ENCODE measurements around the gene TMEM248. TPM values are rescaled to one million over a fixed set of nuclear protein-coding genes. Genes with fewer than 3 reads are reported as not detected.

TMEM248 gene
- total RNA-seq, 1 experiment from 2014 or later = 60.4 TPM

GRCh38 chr7:66919704-66920103 is 1.3 kb upstream of the TMEM248 start:
- H3K27ac Mint-ChIP-seq = no peak overlapping the region
- no peaks in the 10 kb centered on the region for H3K9me3 Mint-ChIP-seq
- TF ChIP-seq GRHL2 (CRISPR knock-in tag; IDR thresholded peaks at IDR 0.05; ENCODE audit: insufficient replicate concordance, severe bottlenecking) = no peak
- TF ChIP-seq ZMAT4 (CRISPR knock-in tag; IDR thresholded peaks at IDR 0.05) = no peak
- TF ChIP-seq TEAD4 (CRISPR knock-in tag; IDR thresholded peaks at IDR 0.05) = no peak
- TF ChIP-seq ATF6 (CRISPR knock-in tag; IDR thresholded peaks at IDR 0.05) = no peak
- H3K27me3 Mint-ChIP-seq (ENCODE audit: low read depth) = no peaks in the 10 kb centered on the region; the same call in 1 of the 2 replicates
- ATAC-seq (no peak), DNase-seq (ENCODE audit: low spot score) (no peak)
- POLR2A ChIA-PET = interaction anchor here (1.6 kb wide), 1 partner anchor 75 kb away, joined by 8 read pairs; no protein-coding TSS in a partner anchor
- peak overlapping the region; percentile 56 for H3K4me3 Mint-ChIP-seq
- peaks cover 13% of the 10 kb centered on the region for H3K4me1 Mint-ChIP-seq
- CTCF ChIA-PET = no interaction called here
- peaks cover 3% of the 10 kb centered on the region; the same call in 1 of the 2 replicates for H3K36me3 Mint-ChIP-seq

GRCh38 chr7:66920256-66920655 is 769 bp upstream of the TMEM248 start:
- DNase-seq (ENCODE audit: low spot score) = no peak

GRCh38 chr7:66921396-66921917 is 432 bp downstream of the TMEM248 start:
- Mint-ChIP-seq H3K27me3 (ENCODE audit: low read depth) (no peaks in the 10 kb centered on the region; the same call in 1 of the 2 replicates), H3K9me3 (no peaks in the 10 kb centered on the region), H3K36me3 (peaks cover 3% of the 10 kb centered on the region; the same call in 1 of the 2 replicates), H3K4me1 (peaks cover 13% of the 10 kb centered on the region), H3K4me3 (peak overlapping the region; percentile 86), H3K27ac (peak overlapping the region; percentile 61)
- CTCF ChIA-PET = interaction anchor here (0.9 to 1.0 kb wide), 3 partner anchors 16 to 34 kb away, joined by 3 to 15 read pairs (median 4); no protein-coding TSS in a partner anchor
- ATAC-seq (peak; percentile 65), DNase-seq (ENCODE audit: low spot score) (peak; percentile 24)
- POLR2A ChIA-PET = interaction anchor here (0.5 to 0.6 kb wide), 3 partner anchors 68 to 717 kb away, joined by 4 read pairs; no protein-coding TSS in a partner anchor
- TF ChIP-seq ZNF512 (CRISPR knock-in tag; IDR thresholded peaks at IDR 0.05; ENCODE audit: borderline replicate concordance) = no peak
- no peak for TF ChIP-seq ZSCAN18 (CRISPR knock-in tag; IDR thresholded peaks at IDR 0.05)
- 0 out of 2 replicates have a peak, but pooled peaks have one; percentile 3 for TF ChIP-seq CREM (CRISPR knock-in tag; IDR thresholded peaks at IDR 0.05)
- TF ChIP-seq IRF1 (CRISPR knock-in tag; IDR thresholded peaks at IDR 0.05) = no peak
- TF ChIP-seq HMGXB4 (CRISPR knock-in tag; IDR thresholded peaks at IDR 0.05) = 0 out of 2 replicates have a peak, but pooled peaks have one; percentile 2
- TF ChIP-seq SMAD3 (CRISPR knock-in tag; IDR thresholded peaks at IDR 0.05; ENCODE audit: borderline replicate concordance) = no peak
- no peak for TF ChIP-seq TEAD1 (CRISPR knock-in tag; IDR thresholded peaks at IDR 0.05)

More at GRCh38 chr7:66920256-66920655, 769 bp upstream of the TMEM248 start:
- no peak for ATAC-seq
- peak overlapping the region; percentile 56 for H3K4me3 Mint-ChIP-seq
- no peaks in the 10 kb centered on the region for H3K9me3 Mint-ChIP-seq
- no peak overlapping the region for H3K27ac Mint-ChIP-seq
- CTCF ChIA-PET = interaction anchor here (0.7 to 1.0 kb wide), 3 partner anchors 15 to 73 kb away, joined by 3 to 15 read pairs (median 4); no protein-coding TSS in a partner anchor
- TF ChIP-seq TP53 (CRISPR knock-in tag; IDR thresholded peaks at IDR 0.05) = no peak
- TF ChIP-seq NR1H2 (CRISPR knock-in tag; IDR thresholded peaks at IDR 0.05) = no peak
- TF ChIP-seq PRRX2 (CRISPR knock-in tag; IDR thresholded peaks at IDR 0.05) = no peak
- no peak for TF ChIP-seq ZNF425 (CRISPR knock-in tag; conservative IDR thresholded peaks at IDR 0.05)
- no peak for TF ChIP-seq MYBL2 (CRISPR knock-in tag; IDR thresholded peaks at IDR 0.05)
- no peak for TF ChIP-seq CREB1 (CRISPR knock-in tag; IDR thresholded peaks at IDR 0.05)
- no peak for TF ChIP-seq JAZF1 (CRISPR knock-in tag; IDR thresholded peaks at IDR 0.05)
- no peak for TF ChIP-seq ZBTB21 (CRISPR knock-in tag; IDR thresholded peaks at IDR 0.05; ENCODE audit: borderline replicate concordance)
- TF ChIP-seq NFATC4 (CRISPR knock-in tag; IDR thresholded peaks at IDR 0.05) = no peak
- no peak for TF ChIP-seq MAX (CRISPR knock-in tag; IDR thresholded peaks at IDR 0.05)
- TF ChIP-seq GABPB1 (CRISPR knock-in tag; IDR thresholded peaks at IDR 0.05) = no peak
- TF ChIP-seq HMGA2 (CRISPR knock-in tag; IDR thresholded peaks at IDR 0.05) = no peak
- H3K36me3 Mint-ChIP-seq = peaks cover 3% of the 10 kb centered on the region; the same call in 1 of the 2 replicates
- H3K27me3 Mint-ChIP-seq (ENCODE audit: low read depth) = no peaks in the 10 kb centered on the region; the same call in 1 of the 2 replicates
- POLR2A ChIA-PET = interaction anchor here (1.6 kb wide), 1 partner anchor 76 kb away, joined by 8 read pairs; no protein-coding TSS in a partner anchor
- peaks cover 13% of the 10 kb centered on the region for H3K4me1 Mint-ChIP-seq
